PFSK-1 (cell line): ENCODE measurements around the gene ADAM19.

ENCODE experiments used
- FOXP2 ChIP-seq: optimal IDR thresholded peaks from 2 replicates; pipeline ENCODE3; 2011; ENCODE audit warnings: borderline replicate concordance, control low read depth, inconsistent platforms; ENCODE audit not compliant: insufficient read depth; ENCODE audit errors: extremely low read length, extremely low read depth
- POLR2AphosphoS5 ChIP-seq: IDR thresholded peaks from 2 replicates; pipeline ENCODE4 v1.6.1; 2012; ENCODE audit warnings: low read depth, mild to moderate bottlenecking, control low read depth, low read length, moderate library complexity
- REST ChIP-seq, 2 experiments: IDR thresholded peaks; 2 replicates each; pipeline versions ENCODE4 v1.6.1 to v1.8.0; 2011 to 2012; ENCODE audit warnings: low read depth in 2 of 2, low read length in 2 of 2, control low read depth in 1 of 2, inconsistent platforms in 1 of 2, mild to moderate bottlenecking in 1 of 2, moderate library complexity in 1 of 2; ENCODE audit not compliant: insufficient read depth in 1 of 2
- SIN3A ChIP-seq: IDR thresholded peaks from 2 replicates; pipeline ENCODE4 v1.6.1; 2012; ENCODE audit warnings: mild to moderate bottlenecking, low read length, moderate library complexity, borderline replicate concordance; ENCODE audit not compliant: insufficient read depth
- TAF1 ChIP-seq: IDR thresholded peaks from 2 replicates; pipeline ENCODE4 v1.6.1; 2012; ENCODE audit warnings: low read length, control low read depth, borderline replicate concordance; ENCODE audit not compliant: insufficient read depth

The ADAM19 gene

GRCh38 chr5:157608972-157609565, 33.5 kb upstream of the ADAM19 start:
- TF ChIP-seq POLR2AphosphoS5 (no peak), TAF1 (no peak), SIN3A (no peak), REST (IDR thresholded peaks at IDR 0.05; ENCODE audit: insufficient read depth in 1 of 2, low read depth in 2 of 2, low read length in 2 of 2) (no peak), FOXP2 (no peak)

- TF ChIP-seq FOXP2 (no peak), TAF1 (no peak), REST (IDR thresholded peaks at IDR 0.05; ENCODE audit: insufficient read depth in 1 of 2, low read depth in 2 of 2, low read length in 2 of 2) (no peak), SIN3A (no peak), POLR2AphosphoS5 (no peak)
Measured at GRCh38 chr5:157607371-157608161, 32.0 kb upstream of the ADAM19 start.

GRCh38 chr5:157606046-157606445, 30.5 kb upstream of the ADAM19 start:
- no peak for TF ChIP-seq FOXP2
- TF ChIP-seq SIN3A: no peak
- no peak for TF ChIP-seq TAF1
- TF ChIP-seq REST (IDR thresholded peaks at IDR 0.05; ENCODE audit: insufficient read depth in 1 of 2, low read depth in 2 of 2, low read length in 2 of 2): no peak
- TF ChIP-seq POLR2AphosphoS5: no peak

GRCh38 chr5:157603333-157604190, 28.0 kb upstream of the ADAM19 start:
- TF ChIP-seq SIN3A: no peak
- no peak for TF ChIP-seq POLR2AphosphoS5

GRCh38 chr5:157602505-157602904, 26.9 kb upstream of the ADAM19 start:
- TF ChIP-seq TAF1 (no peak), REST (IDR thresholded peaks at IDR 0.05; ENCODE audit: insufficient read depth in 1 of 2, low read depth in 2 of 2, low read length in 2 of 2) (no peak)
